ENCODE measurements around the gene MAP7D1. TPM values are rescaled to one million over a fixed set of nuclear protein-coding genes. Genes with fewer than 3 reads are reported as not detected.

The MAP7D1 gene
- total RNA-seq, 4 donors from 2014 or later, result 73.3 to 244 (median 115) TPM

DNA sequence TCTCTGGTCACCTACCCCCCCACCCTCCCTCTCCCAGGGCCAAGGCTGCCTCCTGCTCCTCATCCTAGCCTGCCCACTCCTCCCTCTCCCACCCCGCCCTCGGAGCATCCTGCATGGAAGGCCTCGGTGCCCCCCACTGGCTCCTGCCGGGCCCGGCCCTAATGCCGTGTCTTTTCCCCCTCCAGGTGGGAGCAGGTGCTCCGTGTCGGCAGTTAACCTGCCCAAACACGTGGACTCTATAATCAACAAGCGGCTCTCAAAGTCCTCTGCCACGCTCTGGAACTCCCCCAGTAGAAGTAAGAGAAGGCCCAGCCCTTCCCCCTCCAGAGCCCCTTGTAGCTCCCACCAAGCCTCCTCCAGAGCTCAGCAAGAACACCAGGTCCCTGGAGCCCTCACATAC, 18.8 kb downstream of the MAP7D1 start:
- TF ChIP-seq, protein P1, sequence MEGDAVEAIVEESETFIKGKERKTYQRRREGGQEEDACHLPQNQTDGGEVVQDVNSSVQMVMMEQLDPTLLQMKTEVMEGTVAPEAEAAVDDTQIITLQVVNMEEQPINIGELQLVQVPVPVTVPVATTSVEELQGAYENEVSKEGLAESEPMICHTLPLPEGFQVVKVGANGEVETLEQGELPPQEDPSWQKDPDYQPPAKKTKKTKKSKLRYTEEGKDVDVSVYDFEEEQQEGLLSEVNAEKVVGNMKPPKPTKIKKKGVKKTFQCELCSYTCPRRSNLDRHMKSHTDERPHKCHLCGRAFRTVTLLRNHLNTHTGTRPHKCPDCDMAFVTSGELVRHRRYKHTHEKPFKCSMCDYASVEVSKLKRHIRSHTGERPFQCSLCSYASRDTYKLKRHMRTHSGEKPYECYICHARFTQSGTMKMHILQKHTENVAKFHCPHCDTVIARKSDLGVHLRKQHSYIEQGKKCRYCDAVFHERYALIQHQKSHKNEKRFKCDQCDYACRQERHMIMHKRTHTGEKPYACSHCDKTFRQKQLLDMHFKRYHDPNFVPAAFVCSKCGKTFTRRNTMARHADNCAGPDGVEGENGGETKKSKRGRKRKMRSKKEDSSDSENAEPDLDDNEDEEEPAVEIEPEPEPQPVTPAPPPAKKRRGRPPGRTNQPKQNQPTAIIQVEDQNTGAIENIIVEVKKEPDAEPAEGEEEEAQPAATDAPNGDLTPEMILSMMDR (IDR thresholded peaks at IDR 0.05), result no peak
- DNase-seq (ENCODE audit: low spot score) (no peak), ATAC-seq (ENCODE audit: low FRiP score) (no peak)

DNA sequence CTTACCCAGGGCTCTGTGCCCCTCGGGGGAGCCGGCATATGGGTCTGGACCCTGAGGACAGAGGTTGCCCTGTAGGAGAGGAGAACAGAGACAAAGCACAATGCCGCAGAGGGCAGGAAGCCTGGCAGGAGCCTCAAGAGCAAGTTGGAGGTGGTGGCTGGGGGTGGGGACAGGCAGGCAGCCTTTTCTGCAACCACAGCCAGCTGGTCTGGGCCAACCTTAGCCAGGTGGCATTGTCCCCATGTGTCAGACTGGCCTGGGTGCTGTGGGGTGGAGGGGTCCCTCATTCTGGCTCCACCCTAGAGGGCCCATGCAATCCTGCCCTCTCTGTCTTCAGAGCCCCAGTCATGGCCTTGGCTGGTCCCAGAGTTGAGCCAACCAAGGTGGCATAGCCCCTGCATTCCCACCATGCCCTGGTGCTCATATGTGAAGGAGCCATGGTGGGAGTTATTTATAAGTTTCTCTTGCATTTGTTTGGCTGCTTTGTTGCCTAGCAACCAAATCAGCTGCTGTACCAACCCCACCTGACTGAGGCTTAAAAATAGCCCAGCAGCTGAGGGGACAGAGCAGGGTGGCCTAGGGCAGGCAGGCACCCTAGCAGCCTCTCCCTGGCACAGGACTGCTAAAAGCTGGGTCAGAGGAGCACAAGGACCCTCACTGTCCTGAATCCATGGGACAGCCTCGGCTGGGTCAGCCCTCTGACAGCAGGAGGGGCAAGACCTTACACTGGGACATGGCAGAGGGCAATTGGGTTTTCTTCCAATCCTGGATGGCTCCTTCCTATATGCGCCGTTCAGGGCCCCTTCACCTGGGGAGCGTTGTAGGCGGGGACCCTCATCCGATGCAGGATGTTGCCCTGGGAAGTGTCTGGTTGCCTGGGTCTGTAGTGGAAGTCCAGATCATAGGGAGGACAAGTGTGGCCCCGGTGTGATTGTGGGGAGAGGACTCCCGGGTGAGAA, 19.5 kb downstream of the MAP7D1 start:
- TF ChIP-seq, protein P1 (IDR thresholded peaks at IDR 0.05), result no peak
- ATAC-seq (ENCODE audit: low FRiP score) (no peak), DNase-seq (ENCODE audit: low spot score) (no peak)

DNA sequence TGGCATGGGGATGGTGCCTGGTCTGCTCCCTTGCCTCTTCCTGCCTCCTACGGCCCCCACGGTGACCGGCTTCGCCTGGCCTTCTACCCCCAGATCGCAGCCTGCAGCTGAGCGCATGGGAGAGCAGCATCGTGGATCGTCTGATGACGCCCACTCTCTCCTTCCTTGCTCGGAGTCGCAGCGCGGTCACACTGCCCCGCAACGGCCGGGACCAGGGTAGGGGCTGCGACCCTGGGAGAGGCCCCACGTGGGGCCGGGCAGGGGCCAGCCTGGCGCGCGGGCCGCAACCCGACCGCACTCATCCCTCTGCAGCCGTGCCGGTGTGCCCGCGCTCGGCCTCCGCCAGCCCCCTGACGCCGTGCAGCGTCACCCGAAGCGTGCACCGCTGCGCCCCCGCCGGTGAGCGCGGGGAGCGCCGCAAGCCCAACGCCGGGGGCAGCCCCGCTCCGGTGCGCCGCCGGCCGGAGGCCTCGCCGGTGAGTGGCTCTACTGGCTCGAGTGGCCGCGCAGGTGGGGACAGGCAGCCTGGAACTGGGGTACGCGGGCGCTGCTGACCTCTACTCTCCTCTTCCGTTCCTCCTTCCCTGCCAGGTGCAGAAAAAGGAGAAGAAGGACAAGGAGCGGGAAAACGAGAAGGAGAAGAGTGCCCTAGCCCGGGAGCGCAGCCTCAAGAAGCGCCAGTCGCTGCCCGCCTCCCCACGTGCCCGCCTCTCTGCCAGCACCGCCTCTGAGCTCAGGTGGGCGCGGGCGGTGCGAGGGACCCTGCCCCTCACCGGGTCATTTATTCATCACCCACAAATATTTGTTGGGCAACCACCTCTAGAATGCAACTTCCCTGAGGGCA, 20.4 kb downstream of the MAP7D1 start:
- no peak for DNase-seq (ENCODE audit: low spot score)
- ATAC-seq (ENCODE audit: low FRiP score), result no peak
- TF ChIP-seq, protein P1 (IDR thresholded peaks at IDR 0.05), result no peak

DNA sequence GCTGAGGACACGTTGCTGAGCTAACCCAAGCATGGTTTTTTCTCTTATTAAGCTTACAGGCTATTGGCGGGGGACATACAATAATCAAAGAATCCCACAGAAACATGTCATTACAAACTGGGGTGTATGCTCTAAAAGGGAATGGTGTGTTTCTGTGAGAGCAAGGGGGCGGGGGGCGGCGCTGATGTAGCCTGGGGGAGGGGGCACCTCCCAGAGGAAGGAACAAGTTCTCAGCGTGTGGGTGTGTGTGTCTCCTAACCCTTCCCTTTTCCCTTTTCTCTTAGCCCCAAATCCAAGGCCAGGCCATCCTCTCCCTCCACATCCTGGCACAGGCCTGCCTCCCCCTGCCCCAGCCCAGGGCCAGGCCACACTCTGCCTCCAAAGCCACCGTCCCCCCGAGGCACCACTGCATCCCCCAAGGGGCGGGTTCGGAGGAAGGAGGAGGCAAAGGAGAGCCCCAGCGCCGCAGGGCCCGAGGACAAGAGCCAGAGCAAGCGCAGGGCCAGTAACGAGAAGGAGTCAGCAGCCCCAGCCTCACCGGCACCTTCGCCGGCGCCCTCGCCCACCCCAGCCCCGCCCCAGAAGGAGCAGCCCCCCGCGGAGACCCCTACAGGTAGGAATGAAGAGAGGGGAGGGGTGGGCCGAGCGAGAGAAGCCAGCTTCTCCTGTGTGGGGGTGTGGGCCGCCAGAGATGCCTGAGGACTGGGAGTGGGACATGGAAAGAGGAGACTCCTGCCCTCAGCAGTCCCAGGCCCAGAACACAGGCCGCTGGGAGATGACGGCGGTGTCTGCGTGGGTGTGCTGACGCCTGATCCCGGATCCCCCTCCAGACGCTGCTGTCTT, 21.9 kb downstream of the MAP7D1 start:
- TF ChIP-seq, protein P1 (IDR thresholded peaks at IDR 0.05), result no peak
- no peak for ATAC-seq (ENCODE audit: low FRiP score)
- DNase-seq (ENCODE audit: low spot score), result no peak

DNA sequence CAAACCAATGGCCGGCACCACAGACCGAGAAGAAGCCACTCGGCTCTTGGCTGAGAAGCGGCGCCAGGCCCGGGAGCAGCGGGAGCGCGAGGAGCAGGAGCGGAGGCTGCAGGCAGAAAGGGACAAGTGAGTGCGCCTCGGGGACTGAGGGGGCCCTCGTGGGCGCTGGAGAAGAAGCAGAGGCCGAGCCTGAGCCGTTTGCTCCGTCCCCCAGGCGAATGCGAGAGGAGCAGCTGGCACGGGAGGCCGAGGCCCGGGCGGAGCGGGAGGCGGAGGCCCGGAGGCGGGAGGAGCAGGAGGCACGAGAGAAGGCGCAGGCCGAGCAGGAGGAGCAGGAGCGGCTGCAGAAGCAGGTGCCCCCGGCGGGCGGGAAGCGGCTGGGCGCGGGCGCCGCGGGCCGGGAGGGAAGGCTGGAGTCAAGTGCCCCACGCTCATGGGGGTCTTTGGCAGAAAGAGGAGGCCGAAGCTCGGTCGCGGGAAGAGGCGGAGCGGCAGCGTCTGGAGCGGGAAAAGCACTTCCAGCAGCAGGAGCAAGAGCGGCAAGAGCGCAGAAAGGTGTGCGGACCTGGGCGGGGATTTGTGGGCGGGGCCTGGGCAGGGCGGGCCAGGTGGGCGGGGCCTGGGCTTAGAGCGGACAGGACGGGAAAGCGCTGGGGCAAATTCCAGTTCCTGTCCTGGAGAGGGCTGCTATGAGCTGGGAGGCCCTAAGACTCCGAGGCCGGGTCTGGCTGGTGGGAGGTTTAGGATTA, 22.7 kb downstream of the MAP7D1 start:
- no peak for DNase-seq (ENCODE audit: low spot score)
- no peak for ATAC-seq (ENCODE audit: low FRiP score)
- TF ChIP-seq, protein P1 (IDR thresholded peaks at IDR 0.05), result no peak

DNA sequence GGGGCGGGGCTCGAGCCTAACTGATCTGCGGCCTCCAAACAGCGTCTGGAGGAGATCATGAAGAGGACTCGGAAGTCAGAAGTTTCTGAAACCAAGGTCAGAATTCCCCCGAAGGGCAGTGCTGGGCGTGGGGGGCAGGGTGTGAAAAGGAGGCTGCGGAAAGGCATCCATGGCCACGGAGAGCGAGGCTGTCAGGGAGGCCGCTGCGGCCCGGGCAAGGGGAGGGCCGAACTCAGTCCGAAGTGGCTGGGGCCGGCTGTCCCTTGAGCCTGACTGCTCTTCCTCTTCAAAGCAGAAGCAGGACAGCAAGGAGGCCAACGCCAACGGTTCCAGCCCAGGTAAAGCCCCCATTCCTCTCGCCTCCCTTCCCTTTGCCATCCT, 23.2 kb downstream of the MAP7D1 start:
- DNase-seq (ENCODE audit: low spot score) (no peak), ATAC-seq (ENCODE audit: low FRiP score) (no peak)
- TF ChIP-seq, protein P1 (IDR thresholded peaks at IDR 0.05), result no peak

Data from omental fat pad (tissue), 4 donors.